Neuron (in vitro differentiated cells): Measurements from ENCODE around the gene LILRA5.
"Not testable (repeated sequence)": the region's sequence is repeated elsewhere in the genome, so short reads cannot be mapped to it uniquely, and the experiment has no call there.

Source experiments
- H2AFZ ChIP-seq: one replicate; pipeline ENCODE4 v1.6.1; 2013; ENCODE audit warnings: low read depth, mild to moderate bottlenecking, inconsistent platforms, low read length, moderate library complexity
- H3K27me3 ChIP-seq: one replicate; pipeline ENCODE4 v1.6.1; 2013; ENCODE audit warnings: low read length; ENCODE audit not compliant: insufficient read depth
- H3K36me3 ChIP-seq: one replicate; pipeline ENCODE4 v1.6.1; 2013; ENCODE audit warnings: low read length; ENCODE audit not compliant: insufficient read depth
- H3K4me1 ChIP-seq: one replicate; pipeline ENCODE4 v1.6.1; 2013; ENCODE audit warnings: low read length; ENCODE audit not compliant: insufficient read depth
- H3K4me3 ChIP-seq: 2 replicates; pipeline ENCODE4 v1.5.1; 2013; ENCODE audit warnings: mild to moderate bottlenecking, low read length, moderate library complexity
- H3K9me3 ChIP-seq: one replicate; pipeline ENCODE4 v1.6.1; 2013; ENCODE audit warnings: low read length

LILRA5 gene

DNA sequence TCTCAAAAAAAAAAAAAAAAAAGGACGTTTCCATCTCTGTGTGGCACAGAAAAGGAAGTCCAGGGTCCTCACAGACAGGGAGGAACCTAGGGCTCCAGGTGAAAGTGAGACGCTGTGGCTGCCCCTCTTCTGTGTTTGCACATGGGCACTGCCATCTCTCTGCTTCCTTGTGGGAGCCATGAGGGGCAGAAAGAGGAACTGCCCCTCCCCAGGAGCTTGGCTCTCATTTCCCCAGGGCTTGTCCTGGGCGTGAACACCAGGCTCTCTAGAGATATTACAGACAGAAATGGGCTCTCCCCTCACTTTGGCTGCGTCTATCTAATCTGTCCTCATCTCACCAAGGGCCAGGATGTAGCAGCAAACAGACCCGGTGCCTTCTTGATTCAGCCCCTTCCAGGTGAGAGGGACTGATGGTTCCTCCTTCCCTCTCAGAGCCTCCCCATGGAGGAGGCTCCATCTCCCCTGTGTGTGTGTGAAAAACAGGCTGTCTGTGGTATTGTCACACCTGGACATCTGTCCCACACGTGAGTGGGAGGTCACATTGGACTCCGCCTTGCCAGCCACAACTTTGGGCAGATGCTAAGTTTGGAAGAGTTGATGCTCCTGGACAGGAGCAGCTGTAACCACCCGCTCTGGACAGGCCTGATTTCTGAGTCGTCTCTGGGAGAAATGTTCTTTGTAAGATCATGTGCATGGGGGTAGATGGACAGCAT, 26.8 kb upstream of the LILRA5 start:
- Histone ChIP-seq H3K36me3 (no peaks in the 10 kb centered on the region), H3K4me3 (no peak overlapping the region), H3K4me1 (no peaks in the 10 kb centered on the region), H3K9me3 (no peaks in the 10 kb centered on the region), H2AFZ (no peak overlapping the region), H3K27me3 (peaks cover 8% of the 10 kb centered on the region)

DNA sequence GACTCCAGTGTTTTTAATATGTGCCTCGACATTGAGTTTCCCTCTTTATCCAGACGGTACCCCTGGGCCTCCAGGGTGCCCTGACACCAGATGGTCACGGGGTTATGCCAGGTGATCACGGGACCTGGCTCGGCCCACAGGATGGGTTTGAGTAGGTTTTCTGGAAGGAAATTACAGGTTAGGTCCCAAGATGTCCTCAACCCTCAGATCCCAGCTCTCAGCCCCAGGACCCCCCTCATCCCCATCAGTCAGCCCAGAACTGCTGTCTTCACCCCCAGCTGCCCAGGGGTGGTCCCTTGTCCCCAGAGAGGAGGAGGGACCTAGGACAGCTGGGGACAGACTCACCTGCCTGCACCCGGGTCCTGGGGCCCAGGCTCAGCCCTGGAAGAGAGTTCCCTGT, 25.6 kb upstream of the LILRA5 start:
- H3K4me1 ChIP-seq: no peaks in the 10 kb centered on the region
- H3K27me3 ChIP-seq: peaks cover 8% of the 10 kb centered on the region
- H3K4me3 ChIP-seq: no peak overlapping the region
- no peaks in the 10 kb centered on the region for H3K9me3 ChIP-seq
- H2AFZ ChIP-seq: no peak overlapping the region
- H3K36me3 ChIP-seq: no peaks in the 10 kb centered on the region

DNA sequence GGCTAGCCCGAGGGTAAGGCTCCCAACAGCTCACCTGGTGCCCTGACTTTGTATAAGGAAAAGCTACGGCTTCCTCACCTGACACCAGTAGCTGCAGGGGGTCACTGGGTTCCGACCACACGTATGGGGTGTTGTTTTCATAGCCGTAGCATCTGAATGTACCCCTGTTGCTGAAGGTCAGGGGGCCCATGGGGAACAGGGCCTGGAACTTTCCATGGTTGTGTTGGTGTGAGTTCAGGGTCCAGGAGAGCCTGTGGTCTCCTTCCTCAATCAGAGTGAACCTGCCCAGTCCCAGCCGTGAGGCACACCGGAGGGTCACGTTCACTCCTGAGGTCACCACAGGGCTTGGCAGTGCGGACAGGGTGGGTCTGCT, 24.9 kb upstream of the LILRA5 start:
- Histone ChIP-seq H3K27me3 (peaks cover 8% of the 10 kb centered on the region), H3K4me3 (no peak overlapping the region), H3K4me1 (no peaks in the 10 kb centered on the region), H2AFZ (no peak overlapping the region), H3K9me3 (no peaks in the 10 kb centered on the region), H3K36me3 (no peaks in the 10 kb centered on the region)

DNA sequence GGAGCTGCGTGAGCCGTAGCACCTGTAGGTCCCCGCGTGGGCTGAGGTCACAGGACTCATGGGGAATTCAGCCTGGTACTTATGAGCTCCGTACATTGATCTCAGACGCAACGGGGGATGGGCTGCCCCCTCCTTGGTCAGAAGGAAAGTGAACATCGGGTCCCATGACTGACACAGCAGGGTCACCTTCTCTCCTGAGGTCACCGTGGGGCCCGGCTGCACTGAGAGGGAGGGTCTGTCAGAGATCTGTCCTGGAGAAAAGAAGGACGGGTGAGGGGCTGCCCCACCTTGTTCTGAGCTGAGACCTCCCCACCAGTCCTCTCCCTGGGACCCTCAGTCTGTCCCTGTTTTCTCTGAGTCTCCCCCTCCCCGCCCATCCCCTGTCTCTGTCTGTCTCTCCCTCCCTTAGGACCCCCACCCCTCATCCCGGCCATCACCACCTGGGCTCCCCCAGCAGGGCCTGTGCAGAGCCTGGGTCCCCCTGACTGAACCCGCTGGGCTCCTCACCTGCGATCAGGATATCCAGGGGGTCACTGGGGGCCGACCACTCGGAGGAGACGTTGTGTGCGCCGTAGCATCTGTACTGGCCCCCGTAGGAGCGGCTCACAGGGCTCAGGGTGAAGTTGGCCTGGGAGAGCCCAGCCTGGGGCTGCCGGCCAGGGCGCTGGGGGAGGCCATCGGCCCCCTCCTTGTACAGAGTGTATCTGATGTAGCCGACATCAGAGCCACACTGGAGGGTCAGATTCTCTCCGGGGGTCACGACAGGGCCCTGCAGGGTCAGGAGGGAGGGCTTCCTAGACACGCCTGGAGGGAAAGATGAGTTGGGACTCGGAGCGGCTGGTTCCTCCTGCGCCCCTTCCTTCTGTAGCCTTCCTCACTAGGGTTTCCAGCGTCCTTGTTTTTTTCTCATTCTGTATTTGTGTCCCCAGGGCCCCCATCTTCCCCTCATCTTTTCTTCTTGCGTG, 24.2 kb upstream of the LILRA5 start:
- H3K9me3 ChIP-seq: no peaks in the 10 kb centered on the region
- H3K4me3 ChIP-seq: no peak overlapping the region
- H3K4me1 ChIP-seq: no peaks in the 10 kb centered on the region
- no peak overlapping the region for H2AFZ ChIP-seq
- no peaks in the 10 kb centered on the region for H3K36me3 ChIP-seq
- H3K27me3 ChIP-seq: peaks cover 8% of the 10 kb centered on the region

DNA sequence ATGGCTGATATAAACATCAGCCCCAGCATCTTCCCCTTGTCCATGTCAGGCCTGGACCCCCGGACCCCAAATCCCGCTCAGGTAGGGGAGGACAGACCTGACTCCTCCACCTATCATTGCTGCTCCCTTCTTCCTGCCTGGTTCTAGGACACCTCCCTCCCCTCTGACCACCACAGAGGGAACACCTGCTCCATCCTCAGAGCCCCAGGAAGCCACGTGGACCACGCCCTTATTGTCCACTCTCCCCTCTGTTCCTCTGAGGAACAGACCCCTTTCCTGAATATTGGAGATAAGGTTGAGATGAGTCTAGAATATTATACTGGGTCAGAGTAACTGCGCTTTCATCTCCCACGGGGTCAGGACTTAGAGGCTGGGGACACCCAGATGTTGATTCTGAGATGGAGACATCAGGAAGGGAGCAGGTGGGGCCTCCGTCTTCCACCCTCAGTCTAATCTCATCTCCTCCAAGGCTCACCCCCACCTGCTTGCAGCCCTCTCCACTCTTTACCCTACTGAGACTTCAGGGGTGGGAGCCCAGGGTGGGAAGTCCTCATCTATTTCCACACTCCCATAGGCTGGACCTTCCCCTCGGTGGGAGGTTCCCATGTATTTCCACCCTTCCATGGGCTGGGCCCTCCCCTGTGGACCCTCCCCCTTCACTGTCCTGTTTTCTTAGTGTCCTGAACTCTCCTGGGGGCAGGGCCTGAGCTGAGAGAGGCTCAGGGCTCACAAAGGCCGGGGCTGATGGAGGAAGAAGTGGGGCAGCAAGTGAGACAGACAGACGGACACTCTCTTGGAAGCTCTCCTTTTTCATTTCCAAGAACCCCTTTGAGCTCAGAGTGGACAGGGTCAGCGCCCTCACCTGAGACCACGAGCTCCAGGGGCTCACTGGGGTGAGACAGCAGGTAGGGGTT, 23.3 kb upstream of the LILRA5 start:
- H2AFZ ChIP-seq: no peak overlapping the region
- no peak overlapping the region for H3K4me3 ChIP-seq
- no peaks in the 10 kb centered on the region for H3K36me3 ChIP-seq
- peaks cover 8% of the 10 kb centered on the region for H3K27me3 ChIP-seq
- no peaks in the 10 kb centered on the region for H3K4me1 ChIP-seq
- H3K9me3 ChIP-seq: no peaks in the 10 kb centered on the region

DNA sequence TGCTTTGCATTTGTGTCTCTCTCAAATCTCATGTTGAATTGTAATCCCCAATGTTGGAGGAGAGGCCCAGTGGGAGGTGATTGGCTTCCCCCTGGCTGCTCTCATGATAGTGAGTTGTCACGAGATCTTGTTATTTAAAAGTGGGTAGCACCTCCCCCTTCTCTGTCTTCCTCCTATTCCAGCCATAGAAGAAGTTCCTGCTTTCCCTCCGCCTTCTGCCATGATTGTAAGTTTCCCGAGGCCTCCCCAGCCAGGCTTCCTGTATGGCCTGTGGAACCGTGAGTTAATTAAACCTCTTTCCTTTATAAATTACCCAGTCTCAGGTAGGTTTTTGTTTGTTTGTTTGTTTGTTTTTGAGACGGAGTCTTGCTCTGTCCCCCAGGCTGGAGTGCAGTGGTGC, 22.2 kb upstream of the LILRA5 start:
- no peaks in the 10 kb centered on the region for H3K36me3 ChIP-seq
- no peak overlapping the region for H3K4me3 ChIP-seq
- H3K27me3 ChIP-seq: peaks cover 8% of the 10 kb centered on the region
- H3K4me1 ChIP-seq: no peaks in the 10 kb centered on the region
- no peak overlapping the region for H2AFZ ChIP-seq
- H3K9me3 ChIP-seq: no peaks in the 10 kb centered on the region

GRCh38 chr19:54333586-54334298, 20.8 kb upstream of the LILRA5 start:
- Histone ChIP-seq H3K36me3 (no peaks in the 10 kb centered on the region), H2AFZ (no peak overlapping the region), H3K4me1 (no peaks in the 10 kb centered on the region), H3K27me3 (peaks cover 8% of the 10 kb centered on the region), H3K4me3 (no peak overlapping the region), H3K9me3 (no peaks in the 10 kb centered on the region)

- H2AFZ ChIP-seq: no peak overlapping the region
- no peaks in the 10 kb centered on the region for H3K27me3 ChIP-seq
- no peaks in the 10 kb centered on the region for H3K4me1 ChIP-seq
- no peak overlapping the region for H3K4me3 ChIP-seq
- H3K36me3 ChIP-seq: no peaks in the 10 kb centered on the region
- H3K9me3 ChIP-seq: no peaks in the 10 kb centered on the region
These were observed 19.2 kb upstream of the LILRA5 start for GRCh38 chr19:54332149-54332548.

DNA sequence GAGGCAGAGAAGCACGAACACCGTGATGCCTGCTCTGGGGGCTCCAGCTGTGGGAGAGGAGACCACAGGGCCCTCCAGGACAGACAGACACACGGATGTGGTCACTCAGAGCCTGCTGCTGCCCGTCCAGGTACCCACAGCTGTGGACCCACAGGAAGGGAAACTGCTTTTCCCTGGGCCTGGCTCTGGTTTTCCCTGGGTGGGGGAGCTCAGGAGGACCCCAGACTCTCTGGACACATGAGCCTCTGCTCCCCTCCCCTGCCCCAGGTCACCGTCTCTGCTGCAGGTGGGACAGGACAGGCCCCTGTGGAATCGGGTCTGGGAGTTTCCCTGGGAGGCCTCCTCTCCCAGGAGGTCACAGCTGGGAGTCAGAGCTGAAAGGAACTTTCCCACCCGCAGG, 18.7 kb upstream of the LILRA5 start:
- H3K9me3 ChIP-seq: no peaks in the 10 kb centered on the region
- H3K27me3 ChIP-seq: no peaks in the 10 kb centered on the region
- H2AFZ ChIP-seq: no peak overlapping the region
- no peaks in the 10 kb centered on the region for H3K36me3 ChIP-seq
- H3K4me3 ChIP-seq: no peak overlapping the region
- H3K4me1 ChIP-seq: no peaks in the 10 kb centered on the region

DNA sequence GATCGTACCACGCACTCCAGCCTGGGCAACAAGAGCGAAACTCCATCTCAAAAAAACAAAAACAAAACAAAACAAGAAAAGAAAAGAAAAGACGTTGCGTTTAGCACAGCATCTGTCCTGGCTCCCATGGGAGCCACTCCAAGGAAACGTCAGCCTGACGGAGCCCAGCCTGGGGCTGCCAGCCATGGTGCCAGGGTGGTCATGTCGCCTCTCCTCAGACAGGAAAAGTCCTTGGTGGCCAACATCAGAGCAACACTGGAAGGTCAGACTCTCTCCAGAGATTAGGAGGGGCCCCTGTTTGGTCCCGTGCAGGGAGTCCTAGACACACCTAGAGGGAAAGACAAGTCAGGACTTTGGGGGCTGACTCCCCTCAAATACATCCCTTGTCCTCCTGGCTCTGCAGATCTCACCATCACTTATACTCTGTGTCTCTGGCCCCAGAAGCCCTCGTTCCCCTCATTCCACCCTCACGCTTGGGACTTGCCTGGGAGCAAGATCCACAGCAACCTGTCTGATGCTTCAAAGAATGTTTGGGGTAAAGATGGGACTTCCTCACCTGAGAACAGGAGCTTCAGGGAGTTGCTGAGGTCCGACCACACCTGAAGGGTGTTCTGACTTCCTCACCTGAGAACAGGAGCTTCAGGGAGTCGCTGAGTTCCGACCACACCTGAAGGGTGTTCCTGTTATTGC, 16.7 kb upstream of the LILRA5 start:
- Histone ChIP-seq H2AFZ (no peak overlapping the region), H3K9me3 (no peaks in the 10 kb centered on the region), H3K4me3 (no peak overlapping the region), H3K4me1 (no peaks in the 10 kb centered on the region), H3K27me3 (no peaks in the 10 kb centered on the region), H3K36me3 (no peaks in the 10 kb centered on the region)

- H2AFZ ChIP-seq, H3K4me1 ChIP-seq, H3K27me3 ChIP-seq, H3K9me3 ChIP-seq, H3K36me3 ChIP-seq, H3K4me3 ChIP-seq: not testable (repeated sequence)
These were observed 15.8 kb upstream of the LILRA5 start for GRCh38 chr19:54328781-54329180.

DNA sequence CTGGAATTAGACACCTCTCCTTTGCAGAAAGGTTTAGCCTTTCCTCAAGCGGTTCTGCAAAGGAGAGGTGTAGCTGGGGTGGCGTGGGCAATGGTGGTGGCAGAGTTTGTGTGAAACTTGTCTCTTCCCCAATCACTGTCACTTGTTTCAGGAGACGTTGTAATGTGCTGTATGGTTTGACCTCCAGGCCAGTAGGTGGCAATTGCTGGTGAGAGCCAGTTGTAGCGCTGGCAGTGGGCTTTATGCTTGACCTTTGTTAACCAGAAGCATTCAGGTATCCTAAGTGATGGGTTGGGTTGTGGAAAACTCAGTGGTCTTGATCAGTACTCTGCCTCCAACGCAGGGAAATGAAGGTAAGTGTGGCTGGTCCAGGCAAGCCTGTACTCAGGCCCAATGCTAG, 12.7 kb upstream of the LILRA5 start:
- Histone ChIP-seq H3K4me1 (no peaks in the 10 kb centered on the region), H3K4me3 (no peak overlapping the region), H3K36me3 (no peaks in the 10 kb centered on the region), H3K9me3 (no peaks in the 10 kb centered on the region), H2AFZ (no peak overlapping the region), H3K27me3 (no peaks in the 10 kb centered on the region)
